Measurements from ENCODE around the gene ESR2.
"Not testable (repeated sequence)": the region's sequence is repeated elsewhere in the genome, so short reads cannot be mapped to it uniquely, and the experiment has no call there.

Gene ESR2

DNA sequence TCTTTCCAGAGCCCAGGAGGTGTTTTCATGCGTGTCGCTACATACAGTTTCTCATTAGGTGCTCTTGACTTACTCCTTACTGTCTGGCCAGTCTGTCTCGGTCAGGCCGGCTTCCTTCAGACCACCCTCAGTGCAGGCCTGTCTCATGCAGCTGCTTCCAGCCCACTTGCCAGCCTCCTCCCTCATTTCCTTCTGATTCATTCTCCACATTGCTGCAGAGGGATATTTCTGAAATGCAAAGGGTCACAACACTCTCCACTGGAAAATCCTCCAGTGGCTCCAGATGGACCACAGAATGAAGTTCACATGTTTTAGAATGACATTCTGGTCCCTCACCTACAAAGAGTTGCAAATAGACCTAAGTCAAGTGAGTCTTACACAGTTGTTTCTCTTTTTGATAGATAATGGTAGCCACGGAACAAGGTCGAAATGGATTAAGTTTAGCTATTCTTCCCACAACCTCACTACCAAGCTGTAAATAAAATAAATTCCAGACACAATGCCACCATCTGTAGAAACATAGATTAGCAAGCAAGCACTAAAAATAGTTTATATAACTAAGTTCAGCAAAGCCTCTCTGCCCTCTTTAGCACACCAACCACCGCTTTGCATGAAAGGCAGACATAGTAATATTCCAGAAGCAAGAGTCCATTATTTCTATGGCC, 146.9 kb downstream of the ESR2 start:
- no peak for DNase-seq (ENCODE audit: low read depth in 2 of 2)

DNA sequence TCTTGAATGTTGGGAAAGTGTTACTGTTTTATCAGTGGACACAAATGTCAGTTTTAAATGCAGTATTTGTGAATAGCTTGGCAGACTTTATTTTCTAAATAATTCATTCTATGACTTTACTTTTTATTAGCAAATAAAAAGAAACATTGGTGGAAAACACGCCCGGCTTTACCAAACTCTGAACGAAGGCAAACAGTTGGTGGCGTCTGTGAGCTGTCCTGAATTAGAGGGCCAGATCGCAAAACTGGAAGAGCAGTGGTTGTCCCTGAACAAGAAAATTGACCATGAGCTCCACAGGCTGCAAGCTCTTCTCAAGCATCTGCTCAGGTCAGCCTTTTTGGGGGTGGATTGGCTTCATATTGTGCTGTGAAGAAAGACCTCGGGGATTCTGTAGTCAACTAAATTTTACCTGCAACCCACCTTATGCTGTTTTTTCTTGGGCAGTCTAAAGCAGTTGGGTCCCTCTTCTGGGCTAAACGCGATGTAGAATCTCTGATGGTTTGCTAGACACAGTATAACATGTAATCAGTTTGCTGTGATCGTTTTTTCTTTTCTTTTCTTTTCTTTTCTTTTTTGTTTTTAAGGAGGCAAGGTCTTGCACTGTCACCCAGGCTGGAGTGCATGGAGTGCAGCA, 156.4 kb downstream of the ESR2 start:
- no peak for DNase-seq (ENCODE audit: low read depth in 2 of 2)

DNA sequence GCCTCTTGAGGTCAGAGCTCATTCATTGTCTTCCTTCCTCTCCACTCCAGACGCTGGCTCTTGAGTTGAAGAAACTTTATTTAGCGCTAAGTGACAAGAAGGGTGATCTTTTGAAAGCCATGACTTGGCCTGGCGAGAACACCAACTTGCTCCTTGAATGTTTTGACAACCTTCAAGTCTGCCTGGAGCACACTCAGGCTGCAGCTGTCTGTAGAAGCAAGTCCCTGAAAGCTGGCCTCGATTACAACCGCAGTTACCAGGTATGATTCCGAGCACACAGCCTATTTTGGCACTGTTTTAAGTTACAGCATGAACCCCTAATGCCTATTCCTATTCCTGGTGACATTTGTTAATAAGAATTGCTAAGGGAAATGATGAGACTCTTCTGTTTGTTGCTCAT, 167.6 kb downstream of the ESR2 start:
- DNase-seq (ENCODE audit: low read depth in 2 of 2): no peak

DNA sequence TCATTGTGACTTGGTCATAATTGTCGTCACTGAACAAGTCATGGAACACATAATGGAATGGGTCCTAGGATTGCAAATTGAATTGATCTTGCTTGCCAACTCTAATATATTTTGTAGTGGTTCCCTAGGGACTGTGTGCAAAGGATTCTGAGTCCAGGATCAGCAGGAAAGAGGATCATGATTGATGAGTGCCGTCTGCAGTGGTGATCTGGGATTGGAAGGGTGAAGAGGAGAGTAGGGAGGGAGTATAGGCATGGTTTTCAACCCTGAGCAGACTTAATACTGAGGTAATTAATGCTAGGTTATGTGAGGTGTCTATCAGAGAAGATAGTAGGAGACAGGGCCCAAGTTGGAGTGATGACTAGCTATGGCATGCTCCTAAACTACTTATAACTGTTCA, 168.9 kb downstream of the ESR2 start:
- no peak for DNase-seq (ENCODE audit: low read depth in 2 of 2)

- no peak for DNase-seq (ENCODE audit: low read depth in 2 of 2)
Measured at GRCh38 chr14:64123241-64123822, 170.8 kb downstream of the ESR2 start.

- no peak for DNase-seq (ENCODE audit: low read depth in 2 of 2)
Measured at GRCh38 chr14:64119980-64120379, 174.2 kb downstream of the ESR2 start.

GRCh38 chr14:64119500-64119899, 174.7 kb downstream of the ESR2 start:
- no peak for DNase-seq (ENCODE audit: low read depth in 2 of 2)

DNA sequence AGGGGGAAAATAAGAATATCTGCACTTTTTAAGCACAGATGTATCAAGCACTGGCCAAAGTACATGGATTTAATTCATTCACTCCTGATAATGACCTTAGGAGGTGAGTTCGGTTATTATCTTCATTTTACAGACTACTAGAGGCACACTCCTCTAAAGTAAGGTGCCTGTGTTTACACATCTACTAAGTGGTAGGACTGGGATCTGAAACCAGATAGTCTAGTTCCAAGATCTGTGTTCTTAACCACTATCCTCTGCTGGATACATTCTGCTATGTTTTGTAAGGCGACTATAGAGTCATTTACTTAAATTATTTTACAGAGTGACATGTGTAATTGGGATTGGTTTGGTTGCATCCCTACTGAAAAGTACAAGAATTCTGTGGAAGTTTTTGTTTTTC, 175.3 kb downstream of the ESR2 start:
- no peak for DNase-seq (ENCODE audit: low read depth in 2 of 2)

GRCh38 chr14:64118403-64118742, 175.8 kb downstream of the ESR2 start:
- DNase-seq (ENCODE audit: low read depth in 2 of 2): not testable (repeated sequence)

DNA sequence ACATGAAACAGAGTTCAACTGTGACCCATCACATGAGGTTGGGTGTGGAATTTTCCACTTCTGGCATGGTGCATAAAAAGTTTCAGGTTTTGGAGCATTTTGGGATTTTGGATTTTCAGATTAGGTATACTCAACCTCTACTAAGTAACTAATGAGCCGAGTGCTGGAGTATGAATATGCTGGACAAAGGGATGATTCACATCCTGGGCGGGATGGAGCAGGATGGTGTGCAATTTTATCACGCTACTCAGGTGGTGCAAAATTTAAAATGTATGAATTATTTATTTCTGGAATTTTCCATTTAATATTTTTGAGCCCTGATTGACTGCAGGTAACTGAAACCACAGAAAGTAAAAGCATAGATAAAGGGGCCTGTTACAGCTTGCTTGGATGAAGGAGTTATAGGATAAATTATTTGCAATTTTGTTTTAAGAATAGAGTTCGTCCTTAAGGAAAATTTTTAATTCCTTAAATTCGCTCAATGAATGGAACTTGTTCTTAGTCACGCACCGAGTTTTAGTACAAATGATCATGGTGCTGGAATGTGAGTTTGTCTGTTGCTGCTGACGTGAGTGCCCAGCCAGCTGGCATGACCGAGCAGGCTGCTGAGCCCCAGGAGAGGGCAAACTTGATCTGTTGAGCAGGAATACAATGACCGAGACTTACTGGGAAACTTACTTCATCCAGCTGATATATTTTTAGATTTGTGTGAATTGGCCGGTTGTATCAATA, 176.3 kb downstream of the ESR2 start:
- DNase-seq (ENCODE audit: low read depth in 2 of 2): no peak

DNA sequence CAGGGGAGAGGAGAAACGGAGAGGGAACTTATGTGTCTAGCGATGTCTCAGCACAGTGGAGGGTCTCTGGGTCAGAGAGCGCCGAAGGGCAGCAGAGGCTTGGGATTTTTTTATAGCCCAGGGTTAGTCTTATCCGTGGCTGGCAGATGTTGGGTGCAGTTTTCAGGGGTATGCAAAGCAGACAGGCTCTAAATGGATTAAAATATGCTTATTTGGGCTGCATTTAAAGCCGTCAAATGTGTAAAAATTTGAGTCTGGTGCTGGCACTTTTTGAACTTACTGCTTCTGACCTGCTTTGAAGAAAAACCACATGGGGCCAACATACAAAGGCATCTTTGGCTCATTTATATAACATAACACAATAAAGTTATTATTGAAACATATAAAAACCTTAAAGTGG, 178.8 kb downstream of the ESR2 start:
- no peak for DNase-seq (ENCODE audit: low read depth in 2 of 2)

GRCh38 chr14:64114796-64115195, 179.4 kb downstream of the ESR2 start:
- no peak for DNase-seq (ENCODE audit: low read depth in 2 of 2)

DNA sequence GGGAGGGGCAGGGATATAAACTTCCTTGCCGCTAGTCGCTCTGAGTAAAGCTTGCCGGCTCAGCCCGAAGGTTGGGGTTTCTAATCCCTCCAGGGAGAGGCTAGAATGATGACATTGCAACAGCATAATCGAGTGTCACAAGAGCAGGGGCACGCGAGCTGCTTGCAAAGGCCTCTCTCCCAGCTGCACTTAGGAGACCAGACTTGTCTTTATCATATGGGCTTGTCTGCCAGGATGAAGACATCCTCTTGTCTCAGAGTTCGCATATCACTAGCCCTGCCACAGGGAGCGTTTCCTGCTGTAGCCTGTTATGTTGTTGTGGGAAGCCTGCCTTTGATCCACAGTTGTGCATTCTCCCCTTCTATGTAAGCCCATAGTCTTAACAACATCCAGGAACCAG, 180.0 kb downstream of the ESR2 start:
- DNase-seq (ENCODE audit: low read depth in 2 of 2): no peak

GRCh38 chr14:64112867-64113678, 181.1 kb downstream of the ESR2 start:
- DNase-seq (ENCODE audit: low read depth in 2 of 2): no peak

GRCh38 chr14:64110802-64111201, 183.4 kb downstream of the ESR2 start:
- DNase-seq (ENCODE audit: low read depth in 2 of 2): no peak

DNA sequence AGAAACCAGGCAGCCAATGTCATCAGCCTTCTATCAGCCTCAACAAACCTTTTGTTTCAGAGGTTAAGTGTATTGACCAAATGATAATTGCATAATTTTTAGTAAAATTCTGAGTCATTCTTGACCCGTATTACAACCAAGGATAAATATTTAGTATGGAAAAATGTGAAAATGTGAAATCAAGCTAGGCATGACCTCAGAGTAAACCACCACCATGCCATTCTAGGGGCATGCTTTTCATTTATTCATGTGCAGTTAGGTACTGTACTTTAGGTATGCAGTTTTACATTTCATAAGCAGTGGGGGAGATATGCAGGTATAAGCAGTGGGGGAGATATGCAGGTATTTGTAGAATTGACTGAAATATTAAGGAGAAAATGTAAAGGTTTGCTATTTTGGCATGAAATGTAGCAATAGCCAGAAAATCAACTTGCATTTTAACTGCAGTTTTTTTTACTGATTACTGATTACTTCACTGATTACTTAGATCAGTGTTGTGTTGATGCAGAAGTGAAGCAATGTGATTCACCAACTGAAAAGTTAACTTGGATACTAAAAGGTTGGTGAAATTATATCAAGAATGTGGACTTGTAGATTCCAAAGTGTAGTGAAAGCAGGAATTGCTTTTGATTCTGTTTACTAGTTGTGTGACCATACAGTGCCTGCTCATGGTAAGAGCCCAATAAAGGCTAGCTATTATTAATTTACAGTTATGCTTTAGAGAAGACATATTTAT, 184.2 kb downstream of the ESR2 start:
- DNase-seq (ENCODE audit: low read depth in 2 of 2): no peak

- DNase-seq (ENCODE audit: low read depth in 2 of 2): no peak
Measured at GRCh38 chr14:64107438-64107837, 186.7 kb downstream of the ESR2 start.

- no peak for DNase-seq (ENCODE audit: low read depth in 2 of 2)
Measured at GRCh38 chr14:64098120-64098519, 196.1 kb downstream of the ESR2 start.

DNA sequence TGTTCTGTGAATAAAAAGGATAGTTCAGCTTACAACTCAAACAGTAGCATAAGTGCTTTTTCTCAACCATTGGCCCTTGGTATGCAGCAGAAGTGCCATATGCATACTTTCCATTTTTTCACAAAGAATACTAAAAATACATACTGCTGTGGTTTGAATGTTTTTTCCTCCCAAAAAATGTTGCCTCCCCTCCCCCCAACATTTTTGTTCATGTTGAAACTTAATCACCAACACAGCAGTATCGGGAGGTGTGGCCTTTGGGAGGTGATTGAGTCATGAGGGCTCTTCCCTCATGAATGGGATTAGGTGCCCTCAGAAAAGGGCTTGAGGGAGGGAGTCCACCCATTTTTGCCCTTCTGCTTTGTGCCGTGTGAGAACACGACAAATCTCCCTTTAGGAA, 198.6 kb downstream of the ESR2 start:
- no peak for DNase-seq (ENCODE audit: low read depth in 2 of 2)

DNA sequence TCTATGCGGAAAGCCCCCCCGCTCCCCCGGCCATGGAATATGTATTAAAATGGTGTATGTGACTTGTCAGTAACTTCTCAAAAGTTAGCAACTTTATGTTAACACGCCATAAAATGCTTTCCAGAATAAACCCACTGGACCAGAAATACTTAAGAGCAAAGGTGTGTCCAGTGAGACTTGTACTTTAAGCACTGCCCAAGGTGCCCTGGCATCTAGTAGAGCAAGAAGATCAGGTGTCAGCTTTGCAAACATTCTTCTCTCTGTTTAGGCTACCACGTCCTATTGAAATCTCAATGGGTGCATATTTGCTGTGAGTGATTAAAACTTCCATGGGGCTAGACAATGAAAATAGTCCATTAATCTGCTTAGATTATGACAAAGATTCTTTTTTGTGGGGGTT, 201.2 kb downstream of the ESR2 start:
- DNase-seq (ENCODE audit: low read depth in 2 of 2): no peak

DNA sequence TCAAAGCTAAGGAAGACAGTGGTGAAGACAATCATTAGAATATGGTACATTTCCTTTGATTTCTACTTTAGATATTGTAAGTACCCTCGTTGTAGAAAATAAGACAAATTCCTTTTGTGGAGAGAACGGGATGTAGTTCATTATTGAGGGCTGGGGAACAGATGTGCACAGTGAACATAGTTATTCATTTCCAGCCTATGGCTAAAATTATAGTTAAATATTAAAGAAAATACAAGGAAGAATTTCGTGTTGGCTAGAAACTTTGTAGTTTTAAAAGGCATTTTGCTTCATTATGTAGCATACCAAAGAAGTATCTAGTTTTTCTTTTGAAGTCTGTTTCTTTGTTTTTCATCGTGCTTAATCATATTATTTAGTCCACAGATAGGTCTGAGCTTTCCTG, 201.8 kb downstream of the ESR2 start:
- DNase-seq (ENCODE audit: low read depth in 2 of 2): no peak
